ENCODE measurements around the gene NFATC2.

Gene NFATC2

DNA sequence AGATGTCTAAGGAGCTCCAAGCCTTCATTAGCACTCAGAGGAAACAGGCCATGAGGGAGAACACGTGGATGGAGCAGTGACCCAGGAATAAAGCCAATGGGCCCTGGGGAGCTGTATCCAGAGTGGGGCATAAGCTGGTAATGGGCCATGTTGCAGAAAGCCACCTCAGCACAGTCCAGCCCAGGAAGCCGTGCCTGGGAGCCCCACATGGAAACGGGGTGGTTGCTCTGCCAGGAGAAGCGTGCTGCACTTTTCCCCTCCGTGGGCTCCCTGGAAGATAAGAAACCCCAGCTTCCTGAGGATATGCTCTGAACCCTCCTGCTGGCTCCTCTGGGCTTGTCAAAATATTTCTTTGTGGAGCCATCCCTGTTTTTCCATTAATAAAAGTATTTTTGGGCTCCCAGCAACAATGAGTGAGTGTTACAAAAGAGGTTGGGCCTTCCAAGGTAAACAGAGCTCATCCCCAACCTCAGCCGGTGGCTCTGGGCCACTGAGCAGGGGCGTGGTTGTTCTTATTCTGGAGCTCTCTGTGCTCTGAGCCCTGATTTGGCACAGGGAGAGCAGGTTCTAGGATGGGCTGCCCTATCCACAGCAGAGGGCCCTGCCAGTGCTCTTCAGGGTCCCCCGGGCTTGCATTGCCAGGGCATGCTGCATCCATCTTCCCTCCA lies 31.2 kb upstream of the NFATC2 start:
- H3K36me3 ChIP-seq (ENCODE audit: low read length), result no peaks in the 10 kb centered on the region
- TF ChIP-seq EZH2phosphoT487 (conservative IDR thresholded peaks at IDR 0.05; ENCODE audit: low read length) (no peak), CTCF (IDR thresholded peaks at IDR 0.05; ENCODE audit: insufficient read depth, low read length, poor library complexity, severe bottlenecking) (no peak)
- no peak overlapping the region for H3K9ac ChIP-seq (ENCODE audit: low read length)
- no peaks in the 10 kb centered on the region for H4K20me1 ChIP-seq (ENCODE audit: low read depth, low read length)
- H3K27me3 ChIP-seq (ENCODE audit: low read length), result no peaks in the 10 kb centered on the region
- no peak overlapping the region for H2AFZ ChIP-seq (ENCODE audit: low read depth, low read length, severe bottlenecking)
- no peak overlapping the region for H3K4me2 ChIP-seq (ENCODE audit: low read depth, low read length, poor library complexity, severe bottlenecking)
- H3K79me2 ChIP-seq (ENCODE audit: insufficient read depth, low read length), result no peaks in the 10 kb centered on the region
- no peak overlapping the region for H3K27ac ChIP-seq (ENCODE audit: low read depth, low read length)
- H3F3A ChIP-seq (ENCODE audit: insufficient read depth), result no peaks in the 10 kb centered on the region
- no peaks in the 10 kb centered on the region for H3K9me3 ChIP-seq (ENCODE audit: insufficient read depth, low read length)
- H3K4me3 ChIP-seq (ENCODE audit: insufficient read depth, low read length, poor library complexity, severe bottlenecking), result no peak overlapping the region
- H3K9me2 ChIP-seq (replicated peaks; ENCODE audit: insufficient read depth, low read length), result no peaks in the 10 kb centered on the region

DNA sequence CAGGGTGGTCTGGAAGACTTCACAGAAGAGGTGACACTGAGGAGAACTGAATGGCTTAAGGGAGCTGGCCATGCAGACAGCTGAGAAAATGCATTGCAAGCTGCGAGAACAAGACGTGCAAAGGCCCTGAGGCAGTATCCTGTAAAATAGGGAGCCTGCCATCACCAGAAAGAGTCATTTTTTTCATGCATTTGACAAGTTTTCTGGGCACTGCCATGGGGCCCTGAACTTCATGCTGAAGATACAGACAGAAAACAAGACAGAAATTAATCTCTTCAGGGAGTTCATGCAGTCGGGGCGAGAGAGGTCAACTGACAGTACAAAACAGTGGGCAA lies 28.9 kb upstream of the NFATC2 start:
- TF ChIP-seq CTCF (IDR thresholded peaks at IDR 0.05; ENCODE audit: insufficient read depth, low read length, poor library complexity, severe bottlenecking), result no peak
- no peak for TF ChIP-seq EZH2phosphoT487 (conservative IDR thresholded peaks at IDR 0.05; ENCODE audit: low read length)
- no peak overlapping the region for H3K27ac ChIP-seq (ENCODE audit: low read depth, low read length)
- no peaks in the 10 kb centered on the region for H4K20me1 ChIP-seq (ENCODE audit: low read depth, low read length)
- no peaks in the 10 kb centered on the region for H3K36me3 ChIP-seq (ENCODE audit: low read length)
- H3K9me3 ChIP-seq (ENCODE audit: insufficient read depth, low read length), result no peaks in the 10 kb centered on the region
- no peak overlapping the region for H3K9ac ChIP-seq (ENCODE audit: low read length)
- no peak overlapping the region for H2AFZ ChIP-seq (ENCODE audit: low read depth, low read length, severe bottlenecking)
- H3K79me2 ChIP-seq (ENCODE audit: insufficient read depth, low read length), result no peaks in the 10 kb centered on the region
- no peaks in the 10 kb centered on the region for H3K27me3 ChIP-seq (ENCODE audit: low read length)
- no peak overlapping the region for H3K4me2 ChIP-seq (ENCODE audit: low read depth, low read length, poor library complexity, severe bottlenecking)
- no peaks in the 10 kb centered on the region for H3F3A ChIP-seq (ENCODE audit: insufficient read depth)
- H3K4me3 ChIP-seq (ENCODE audit: insufficient read depth, low read length, poor library complexity, severe bottlenecking), result no peak overlapping the region
- no peaks in the 10 kb centered on the region for H3K9me2 ChIP-seq (replicated peaks; ENCODE audit: insufficient read depth, low read length)

DNA sequence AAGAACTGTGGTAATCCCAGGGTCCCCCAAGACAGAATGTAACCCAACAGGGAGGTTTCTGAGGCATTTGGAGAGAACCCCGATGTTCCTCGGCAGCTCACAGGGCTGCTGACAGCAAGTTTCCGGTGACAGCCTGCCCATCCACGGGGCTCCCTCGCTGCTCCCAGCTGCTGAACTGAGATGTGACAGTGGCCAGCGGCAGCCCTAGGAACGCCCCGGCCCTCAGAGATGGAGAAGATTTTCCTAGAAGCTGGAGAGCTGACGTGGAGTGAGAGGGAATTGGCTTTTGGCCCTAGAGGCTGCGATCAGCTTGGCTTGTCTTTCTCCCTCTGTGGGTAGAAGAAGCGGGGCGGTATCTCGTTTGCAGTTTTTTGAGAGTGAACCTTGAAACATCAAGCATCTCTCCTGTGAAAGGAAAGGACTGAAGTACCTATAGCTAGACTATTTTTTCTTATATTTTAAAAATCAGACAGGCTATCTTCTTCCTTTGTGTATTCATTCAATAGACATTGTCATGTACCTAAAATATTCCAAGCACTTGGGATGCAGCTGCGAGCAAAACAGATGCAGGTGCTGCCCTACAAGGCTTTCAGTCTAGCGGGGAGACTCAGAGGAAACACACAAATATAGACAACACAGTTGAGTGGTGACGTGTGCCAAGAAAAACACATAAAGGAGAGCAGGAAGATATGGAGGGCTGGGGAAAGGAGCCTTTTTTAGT lies 28.4 kb upstream of the NFATC2 start:
- Histone ChIP-seq H2AFZ (ENCODE audit: low read depth, low read length, severe bottlenecking) (no peak overlapping the region), H3K27me3 (ENCODE audit: low read length) (no peaks in the 10 kb centered on the region)

More for the DNA sequence above, 28.4 kb upstream of the NFATC2 start:
- no peaks in the 10 kb centered on the region for H3K9me3 ChIP-seq (ENCODE audit: insufficient read depth, low read length)
- no peak overlapping the region for H3K9ac ChIP-seq (ENCODE audit: low read length)
- no peak overlapping the region for H3K27ac ChIP-seq (ENCODE audit: low read depth, low read length)
- H4K20me1 ChIP-seq (ENCODE audit: low read depth, low read length), result no peaks in the 10 kb centered on the region
- H3F3A ChIP-seq (ENCODE audit: insufficient read depth), result no peaks in the 10 kb centered on the region
- no peaks in the 10 kb centered on the region for H3K79me2 ChIP-seq (ENCODE audit: insufficient read depth, low read length)
- H3K9me2 ChIP-seq (replicated peaks; ENCODE audit: insufficient read depth, low read length), result no peaks in the 10 kb centered on the region
- TF ChIP-seq CTCF (IDR thresholded peaks at IDR 0.05; ENCODE audit: insufficient read depth, low read length, poor library complexity, severe bottlenecking), result no peak
- no peak for TF ChIP-seq EZH2phosphoT487 (conservative IDR thresholded peaks at IDR 0.05; ENCODE audit: low read length)
- H3K36me3 ChIP-seq (ENCODE audit: low read length), result no peaks in the 10 kb centered on the region
- no peak overlapping the region for H3K4me2 ChIP-seq (ENCODE audit: low read depth, low read length, poor library complexity, severe bottlenecking)
- no peak overlapping the region for H3K4me3 ChIP-seq (ENCODE audit: insufficient read depth, low read length, poor library complexity, severe bottlenecking)

All from SU-DHL-6 (cell line).